ENCODE measurements around the gene RTF1.

DNA sequence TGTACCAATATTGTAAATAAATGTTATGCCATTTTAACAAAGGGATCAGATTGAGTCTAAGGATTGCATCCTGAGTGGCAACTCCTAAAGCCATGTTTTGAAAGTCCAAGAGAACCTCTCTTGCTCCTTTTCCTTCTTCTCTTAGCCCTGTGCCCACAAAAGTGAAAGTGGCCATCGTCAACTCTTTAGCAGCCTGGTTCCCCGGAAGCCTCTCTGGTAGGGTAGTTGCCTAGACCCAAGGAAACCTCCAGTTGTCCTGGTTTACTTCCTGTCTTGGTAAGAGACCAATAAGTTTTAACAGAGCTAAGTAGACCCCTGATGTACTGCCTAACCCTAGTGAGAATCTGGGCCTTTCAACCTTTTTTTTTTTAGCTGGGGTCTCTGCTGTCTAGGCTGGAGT is 66.6 kb downstream of the RTF1 start:
- TF ChIP-seq CTCF (optimal IDR thresholded peaks at IDR 0.05 in 1 of 3, IDR thresholded peaks at IDR 0.05 in 1 of 3, conservative IDR thresholded peaks at IDR 0.05 in 1 of 3; ENCODE audit: extremely low read depth in 1 of 3, insufficient read depth in 2 of 3, low read length in 3 of 3) (no peak), EZH2 (IDR thresholded peaks at IDR 0.05; ENCODE audit: low read length) (no peak)

Data from keratinocyte (primary cell).